Smooth muscle cell (in vitro differentiated cells): ENCODE data around the gene VPS37D. TPM values are rescaled to one million over a fixed set of nuclear protein-coding genes. Genes with fewer than 3 reads are reported as not detected.

Experiments used
- DNase-seq: peaks from one replicate; lab custom pipeline; 2025; ENCODE audit not compliant: unreplicated experiment; lab: John Stamatoyannopoulos, UW
- H2AFZ ChIP-seq: fragments of 200-600 bp; sonication (generic); 2 replicates; pipeline ENCODE4 v1.6.0; 2016; ENCODE audit warnings: antibody characterized with exemption, low read depth, mild to moderate bottlenecking
- H3F3A ChIP-seq: fragments of 200-600 bp; sonication (generic); 2 replicates; pipeline ENCODE4 v1.6.0; 2017; ENCODE audit warnings: antibody characterized with exemption, low read depth
- H3K27ac ChIP-seq: fragments of 200-600 bp; sonication (generic); 2 replicates; pipeline ENCODE4 v1.5.1; 2016; ENCODE audit warnings: low read depth, mild to moderate bottlenecking
- H3K27me3 ChIP-seq: fragments of 200-600 bp; sonication (generic); 2 replicates; pipeline ENCODE4 v1.6.1; 2016; ENCODE audit warnings: low read depth, mild to moderate bottlenecking
- H3K36me3 ChIP-seq: fragments of 200-600 bp; sonication (generic); 2 replicates; pipeline ENCODE4 v1.5.1; 2016; ENCODE audit warnings: low read depth
- H3K4me1 ChIP-seq: fragments of 200-600 bp; sonication (generic); 2 replicates; pipeline ENCODE4 v1.5.1; 2016; ENCODE audit warnings: low read depth
- H3K4me2 ChIP-seq: fragments of 200-600 bp; sonication (generic); 2 replicates; pipeline ENCODE4 v1.6.0; 2016; ENCODE audit warnings: mild to moderate bottlenecking
- H3K4me3 ChIP-seq: fragments of 200-600 bp; sonication (generic); 2 replicates; pipeline ENCODE4 v1.5.1; 2016; ENCODE audit warnings: mild to moderate bottlenecking
- H3K79me2 ChIP-seq: fragments of 200-600 bp; sonication (generic); 2 replicates; pipeline ENCODE4 v1.6.0; 2016; ENCODE audit warnings: low read depth, mild to moderate bottlenecking
- H3K9ac ChIP-seq: fragments of 200-600 bp; sonication (generic); 2 replicates; pipeline ENCODE4 v1.6.0; 2016; ENCODE audit warnings: low read depth
- H3K9me3 ChIP-seq: fragments of 200-600 bp; sonication (generic); replicated peaks from 2 replicates; pipeline ENCODE4 v1.5.1; 2016; ENCODE audit warnings: low read depth
- H4K20me1 ChIP-seq: fragments of 200-600 bp; sonication (generic); 2 replicates; pipeline ENCODE4 v1.6.0; 2016; ENCODE audit warnings: low read depth
- CTCF ChIP-seq: fragments of 200-600 bp; sonication (generic); IDR thresholded peaks from 2 replicates; pipeline ENCODE4 v1.5.1; 2017; ENCODE audit warnings: borderline replicate concordance, mild to moderate bottlenecking, antibody characterized with exemption; ENCODE audit not compliant: insufficient read depth, poor library complexity, severe bottlenecking
- WGBS: methylation state at CpG from one replicate; pipeline ENCODE4 v1.1.7; 2016; ENCODE audit warnings: low lambda C conversion rate; 5-methylcytosine and 5-hydroxymethylcytosine counted together
- polyA plus RNA-seq: library from polyadenylated mRNA; unstranded; fragments of >200 nt; fragmentation: Nextera tagmentation; extraction: Ambion mirVana; gene quantifications from 2 replicates; pipeline ENCODE4 v1.2.1, GENCODE V29; 2016
- total RNA-seq: library from RNA; depleted of rRNA; stranded (reverse); fragments of >200 nt; gene quantifications from 2 replicates; pipeline ENCODE4 v1.2.3, GENCODE V29; 2014

VPS37D gene
- total and polyA plus RNA-seq, 2 experiments from 2014 or later: 7.1 to 8.7 TPM

- H3K79me2 ChIP-seq: peaks cover 27% of the 10 kb centered on the region
- 91% methylated on average over 8 of the region's 8 CpGs for WGBS
These were observed 20.7 kb downstream of the VPS37D start for GRCh38 chr7:73688288-73688687.

GRCh38 chr7:73690646-73691045 lies 23.0 kb downstream of the VPS37D start:
- H2AFZ ChIP-seq: no peak overlapping the region
- 97% methylated on average over 7 of the region's 7 CpGs for WGBS
- H3K27ac ChIP-seq: no peak overlapping the region
- H3K4me1 ChIP-seq: no peaks in the 10 kb centered on the region
- no peaks in the 10 kb centered on the region for H3F3A ChIP-seq
- H3K9me3 ChIP-seq: no peaks in the 10 kb centered on the region
- H3K79me2 ChIP-seq: peaks cover 7% of the 10 kb centered on the region
- H4K20me1 ChIP-seq: no peaks in the 10 kb centered on the region
- no peak overlapping the region for H3K4me2 ChIP-seq
- H3K36me3 ChIP-seq: no peaks in the 10 kb centered on the region
- no peak overlapping the region for H3K9ac ChIP-seq
- H3K4me3 ChIP-seq: no peak overlapping the region
- no peak for DNase-seq
- no peak for TF ChIP-seq CTCF
- no peaks in the 10 kb centered on the region for H3K27me3 ChIP-seq

More at GRCh38 chr7:73688288-73688687, 20.7 kb downstream of the VPS37D start:
- no peak overlapping the region for H2AFZ ChIP-seq
- no peaks in the 10 kb centered on the region for H3K27me3 ChIP-seq
- H3F3A ChIP-seq: no peaks in the 10 kb centered on the region
- no peaks in the 10 kb centered on the region for H3K36me3 ChIP-seq
- DNase-seq: no peak
- no peak overlapping the region for H3K27ac ChIP-seq
- no peak for TF ChIP-seq CTCF
- H4K20me1 ChIP-seq: no peaks in the 10 kb centered on the region
- H3K4me1 ChIP-seq: peaks cover 3% of the 10 kb centered on the region
- no peaks in the 10 kb centered on the region for H3K9me3 ChIP-seq
- H3K4me3 ChIP-seq: no peak overlapping the region
- no peak overlapping the region for H3K9ac ChIP-seq
- no peak overlapping the region for H3K4me2 ChIP-seq

- Histone ChIP-seq H3K4me3 (no peak overlapping the region), H3K79me2 (no peaks in the 10 kb centered on the region), H4K20me1 (no peaks in the 10 kb centered on the region), H3F3A (no peaks in the 10 kb centered on the region), H2AFZ (no peak overlapping the region), H3K4me1 (no peaks in the 10 kb centered on the region), H3K36me3 (no peaks in the 10 kb centered on the region), H3K27me3 (no peaks in the 10 kb centered on the region), H3K27ac (no peak overlapping the region), H3K9ac (no peak overlapping the region), H3K4me2 (no peak overlapping the region), H3K9me3 (no peaks in the 10 kb centered on the region)
- TF ChIP-seq CTCF: no peak
- DNase-seq: no peak
- 96% methylated on average over 4 of the region's 4 CpGs for WGBS
These were observed 28.7 kb downstream of the VPS37D start for GRCh38 chr7:73696372-73696771.

GRCh38 chr7:73698410-73698809 lies 30.8 kb downstream of the VPS37D start:
- H3K9me3 ChIP-seq: no peaks in the 10 kb centered on the region
- H3K27ac ChIP-seq: no peak overlapping the region
- no peak overlapping the region for H3K9ac ChIP-seq
- no peak overlapping the region for H2AFZ ChIP-seq
- H3K27me3 ChIP-seq: no peaks in the 10 kb centered on the region
- H3K36me3 ChIP-seq: no peaks in the 10 kb centered on the region
- no peaks in the 10 kb centered on the region for H3F3A ChIP-seq
- WGBS: 95% methylated on average over 5 of the region's 7 CpGs
- H4K20me1 ChIP-seq: peaks cover 5% of the 10 kb centered on the region
- H3K4me2 ChIP-seq: no peak overlapping the region
- no peak for DNase-seq
- no peaks in the 10 kb centered on the region for H3K4me1 ChIP-seq
- no peak for TF ChIP-seq CTCF
- no peak overlapping the region for H3K4me3 ChIP-seq
- H3K79me2 ChIP-seq: no peaks in the 10 kb centered on the region
